CD4-positive, alpha-beta T cell treated with Interleukin-2 at 100 ng/mL for 4 hours (primary cell): Measurements from ENCODE around the gene IVNS1ABP.
"Not testable (repeated sequence)": the region's sequence is repeated elsewhere in the genome, so short reads cannot be mapped to it uniquely, and the experiment has no call there.

ENCODE experiments used
- DNase-seq: peaks from one replicate; pipeline ENCODE4 v3.0.0-alpha.2; 2020; ENCODE audit warnings: low spot score

Gene IVNS1ABP

DNA sequence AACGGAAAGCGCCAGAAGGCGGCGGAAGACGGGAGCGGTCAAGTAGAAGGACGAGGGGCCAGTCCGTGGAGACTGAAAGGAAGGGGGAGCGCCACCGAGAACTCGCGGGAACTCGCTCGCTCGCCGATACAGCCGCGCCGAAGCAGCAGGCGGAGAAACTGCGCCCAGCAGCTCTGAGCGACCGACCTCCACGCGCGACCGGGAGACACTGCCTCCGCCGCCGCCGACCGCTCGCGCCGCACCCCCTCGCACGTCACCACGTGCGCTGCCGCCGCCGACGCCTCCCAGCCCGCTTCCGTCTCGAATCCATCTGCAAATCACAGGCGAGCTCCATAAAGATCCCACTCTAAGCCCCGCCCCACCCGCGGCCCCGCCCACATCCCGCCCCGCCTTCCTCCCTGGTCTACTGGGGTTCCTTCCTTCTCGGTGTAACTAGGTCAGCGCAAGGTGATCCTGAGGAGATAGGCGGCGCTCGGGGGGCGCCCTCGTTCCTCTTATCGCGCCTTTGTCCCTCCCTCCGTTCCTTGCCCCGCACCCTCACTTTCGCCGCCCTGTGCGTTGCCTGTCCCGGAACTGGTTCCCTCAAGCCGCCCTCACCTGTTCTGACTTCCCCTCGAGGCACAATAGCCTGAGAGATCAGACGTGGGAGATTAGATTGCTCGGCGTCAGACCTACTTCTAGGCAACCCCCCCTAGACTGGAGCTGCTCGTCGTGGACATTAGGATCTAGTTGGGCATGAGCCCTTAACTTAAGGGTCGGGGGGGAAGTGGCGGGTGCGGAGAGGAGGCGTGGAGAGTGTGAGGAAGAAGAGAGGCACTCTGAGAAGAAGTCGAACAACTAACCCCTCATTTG is at the start of gene IVNS1ABP:
Gene IVNS1ABP (minus strand): TSS at position 210 of the 852 bp plus-strand sequence. CDS start 7,750 bp downstream, outside the sequence.
- DNase-seq: peak; percentile 97

DNA sequence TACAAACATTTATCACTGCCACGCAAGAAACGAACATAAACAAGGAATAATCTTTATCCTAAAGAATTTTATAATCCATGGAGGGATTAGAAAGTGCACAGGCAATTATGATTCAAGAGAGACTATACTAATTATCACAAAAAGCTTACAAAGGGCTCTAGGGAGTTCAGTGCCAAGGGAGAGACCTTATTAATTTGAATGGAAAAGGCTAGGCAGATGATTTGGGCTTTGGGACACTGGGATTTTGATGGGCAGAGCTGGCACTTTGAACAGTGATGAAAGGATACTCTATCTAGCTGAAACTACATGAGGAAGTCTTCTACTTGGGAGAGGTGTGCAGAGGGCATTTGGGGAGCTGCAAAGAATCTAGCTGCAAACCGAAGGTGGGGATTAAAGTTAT is 48.9 kb upstream of the IVNS1ABP start:
- DNase-seq: no peak

DNA sequence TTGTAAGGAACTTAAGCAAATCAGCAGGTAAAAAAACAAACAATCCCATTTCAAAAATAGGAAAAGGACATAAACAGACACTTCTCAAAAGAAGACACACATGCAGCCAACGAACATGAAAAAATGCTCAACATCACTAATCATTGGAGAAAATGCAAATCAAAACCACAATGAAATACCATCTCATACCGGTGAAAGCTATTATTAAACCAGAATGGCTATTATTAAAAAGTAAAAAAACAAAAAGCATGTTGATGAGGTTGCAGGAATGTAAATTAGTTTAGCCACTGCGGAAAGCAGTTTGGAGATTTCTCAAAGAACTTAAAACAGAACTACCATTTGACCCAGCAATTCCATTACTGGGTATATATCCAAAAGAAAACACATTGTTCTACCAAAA is 47.5 kb upstream of the IVNS1ABP start:
- DNase-seq: not testable (repeated sequence)

DNA sequence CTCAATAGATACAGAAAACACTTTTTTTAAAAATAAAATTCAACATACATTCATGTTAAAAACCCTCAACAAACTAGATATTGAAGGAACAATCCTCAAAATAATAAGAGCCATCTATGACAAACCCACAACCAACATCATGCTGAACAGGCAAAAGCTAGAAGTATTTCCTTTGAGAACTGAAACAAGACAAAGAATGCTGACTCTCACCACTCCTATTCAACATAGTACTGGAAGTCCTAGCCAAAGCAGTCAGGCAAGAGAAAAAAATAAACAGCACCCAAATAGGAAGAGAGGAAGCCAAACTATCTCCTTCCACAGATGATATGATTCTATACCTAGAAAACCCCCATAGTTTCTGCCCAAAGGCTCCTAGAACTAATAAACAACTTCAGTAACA is 46.2 kb upstream of the IVNS1ABP start:
- DNase-seq: no peak

DNA sequence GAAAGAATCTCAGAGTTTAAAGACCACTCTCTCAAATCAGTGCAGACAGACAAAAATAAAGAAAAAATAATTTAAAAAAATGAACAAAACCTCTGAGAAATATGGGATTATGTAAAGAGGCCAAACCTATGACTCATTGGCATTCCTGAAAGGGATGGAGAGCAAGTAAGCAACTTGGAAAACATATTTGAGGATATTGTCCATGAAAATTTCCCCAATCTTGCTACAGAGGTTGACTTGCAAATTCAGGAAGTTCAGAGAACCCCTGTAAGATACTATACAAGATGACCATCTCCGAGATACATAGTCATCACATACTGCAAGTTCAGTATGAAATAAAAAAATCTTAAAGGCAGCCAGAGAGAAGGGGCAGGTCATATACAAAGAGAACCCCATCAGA is 43.7 kb upstream of the IVNS1ABP start:
- no peak for DNase-seq

DNA sequence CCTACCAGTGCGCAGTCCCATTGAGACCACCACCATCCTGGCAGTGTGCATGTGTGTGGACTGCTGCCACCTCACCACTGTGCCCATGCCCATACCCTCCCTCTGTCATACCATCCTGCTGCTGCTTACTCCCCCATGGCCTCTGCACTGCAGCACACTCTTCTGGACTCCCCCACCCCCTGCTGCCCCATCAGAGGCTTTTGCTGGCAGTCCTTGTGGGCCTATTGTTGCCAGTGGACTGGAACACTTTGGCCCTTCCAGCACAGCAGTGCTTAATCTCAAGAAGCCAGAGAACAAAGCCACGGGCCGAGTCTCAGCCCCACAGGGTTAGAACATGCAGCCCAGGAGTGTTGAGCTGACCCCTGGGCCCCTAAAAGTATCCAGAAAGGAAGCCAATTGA is 41.9 kb upstream of the IVNS1ABP start:
- no peak for DNase-seq

DNA sequence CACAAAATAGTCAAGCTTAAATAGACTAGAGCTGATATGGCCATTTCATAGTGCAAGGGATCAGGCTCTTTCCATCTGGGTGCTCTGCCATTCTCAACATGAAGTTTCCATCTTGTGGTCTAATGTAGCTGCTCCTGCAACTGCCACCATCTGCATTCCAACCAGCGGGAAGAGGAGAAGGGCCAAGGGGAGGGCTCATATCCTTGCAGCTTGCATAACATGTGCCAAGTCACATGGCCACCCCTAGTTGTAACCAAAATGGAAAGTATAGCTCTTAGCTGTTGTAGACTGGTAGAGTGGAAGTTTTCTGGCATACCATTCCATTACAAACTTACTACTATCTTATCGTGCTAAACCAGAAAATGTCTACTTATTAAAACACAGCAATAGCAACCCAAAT is 38.9 kb upstream of the IVNS1ABP start:
- DNase-seq: no peak

DNA sequence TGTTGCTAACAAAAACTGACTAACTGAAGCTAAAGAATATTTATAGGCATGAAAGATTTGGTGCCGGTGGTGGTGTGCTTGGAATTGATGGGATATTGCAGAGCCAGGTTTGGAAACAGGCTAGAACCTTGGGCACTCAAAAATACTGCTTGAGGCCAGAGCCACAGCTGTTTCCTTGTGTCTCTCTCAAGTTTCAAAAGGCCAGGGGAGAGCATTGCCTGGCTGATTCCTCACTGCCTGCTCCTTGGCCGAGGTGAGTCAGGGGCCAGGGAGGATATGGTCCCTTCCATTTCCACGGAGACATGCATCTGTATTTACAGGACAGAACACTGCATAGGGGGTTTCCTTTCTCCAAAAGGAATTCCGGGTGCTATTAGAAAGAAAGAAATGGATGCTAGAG is 36.1 kb upstream of the IVNS1ABP start:
- DNase-seq: no peak

DNA sequence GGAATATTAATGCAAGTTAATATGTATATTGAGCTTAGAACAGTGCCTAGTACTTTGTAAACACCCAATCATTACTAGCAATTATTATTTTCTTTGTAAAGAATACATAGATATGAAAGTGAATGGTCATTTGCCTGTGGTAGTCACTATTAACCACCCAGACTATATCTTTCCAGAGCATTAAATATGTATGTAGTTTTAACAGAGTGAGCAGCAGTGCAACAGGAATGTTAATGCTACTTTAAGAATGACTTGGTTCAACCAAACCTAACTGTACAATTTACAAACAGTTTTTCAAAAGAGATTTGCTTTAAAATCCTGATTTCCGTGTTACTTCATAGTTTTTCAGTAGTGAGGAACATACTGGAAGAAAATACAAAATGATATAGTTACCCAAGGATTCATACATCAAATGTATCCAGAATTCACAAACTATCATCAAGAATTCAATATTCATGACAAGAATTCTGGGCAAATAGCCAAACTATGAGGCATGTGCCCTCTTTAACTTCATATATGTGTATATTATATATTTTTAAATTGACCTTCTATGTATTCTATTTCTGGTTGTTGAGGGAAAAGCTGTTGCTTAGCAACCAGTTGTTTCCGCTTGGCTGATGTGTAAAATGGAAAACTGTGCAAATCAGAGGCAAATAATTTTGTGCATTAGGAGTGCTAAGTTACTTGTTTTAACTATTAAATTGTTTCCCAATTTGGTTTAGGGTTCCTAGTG is 34.9 kb upstream of the IVNS1ABP start:
- no peak for DNase-seq

DNA sequence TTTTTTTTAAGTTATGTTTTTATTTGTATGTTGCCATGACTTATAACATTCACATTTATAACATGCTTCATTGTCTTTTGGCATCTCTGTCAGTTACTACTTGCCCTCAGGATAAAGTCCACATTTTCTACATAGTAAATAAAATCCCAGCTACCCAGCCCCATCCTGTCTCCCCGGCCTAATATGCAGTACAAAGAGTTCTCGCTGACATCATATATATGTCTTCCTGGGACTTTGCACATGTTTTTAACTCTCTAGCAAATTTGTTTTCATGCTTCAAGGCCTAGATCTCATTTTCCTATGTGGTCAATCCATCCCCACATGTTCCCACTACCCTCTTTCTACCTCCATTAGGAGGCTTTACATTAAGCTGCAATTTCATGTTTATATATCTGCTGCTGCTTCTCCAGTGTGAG is 33.0 kb upstream of the IVNS1ABP start:
- DNase-seq: no peak

DNA sequence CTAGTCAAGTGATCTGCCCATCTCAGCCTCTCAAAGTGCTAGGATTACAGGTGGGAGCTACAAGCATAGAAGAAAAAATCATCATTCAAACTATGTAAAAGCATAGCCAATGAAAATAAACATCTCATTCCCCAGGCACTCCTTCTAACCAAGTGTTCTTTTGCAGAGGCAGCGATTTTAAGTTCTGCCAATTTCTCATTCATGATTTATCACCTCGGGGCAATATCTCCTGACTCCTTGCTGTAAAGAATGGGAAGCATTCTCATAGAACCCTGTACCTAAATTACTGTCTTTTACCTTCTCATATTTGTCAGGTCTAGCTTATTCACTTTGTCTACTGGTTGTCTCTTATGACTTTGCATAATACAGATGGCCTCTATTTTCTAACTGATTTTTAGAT is 32.5 kb upstream of the IVNS1ABP start:
- DNase-seq: no peak

DNA sequence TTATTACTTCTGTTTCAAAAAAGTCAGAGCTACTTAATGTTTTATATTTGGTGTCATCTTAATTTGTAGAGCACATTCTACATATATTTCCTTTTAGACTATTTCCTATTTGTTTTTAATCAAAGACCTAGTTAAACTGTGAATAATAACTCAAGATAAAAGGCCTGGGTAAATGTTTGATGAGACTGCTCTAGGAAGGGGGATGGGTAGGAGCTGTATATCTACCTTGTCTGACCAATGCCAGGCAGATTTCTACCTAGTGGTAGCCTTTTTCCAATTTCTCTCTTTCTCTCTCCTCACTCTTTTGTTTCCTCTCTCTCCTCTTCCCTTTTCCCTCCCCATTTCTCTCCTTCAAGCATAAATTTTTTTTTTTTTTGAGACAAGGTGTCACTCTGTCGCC is 31.9 kb upstream of the IVNS1ABP start:
- no peak for DNase-seq

DNA sequence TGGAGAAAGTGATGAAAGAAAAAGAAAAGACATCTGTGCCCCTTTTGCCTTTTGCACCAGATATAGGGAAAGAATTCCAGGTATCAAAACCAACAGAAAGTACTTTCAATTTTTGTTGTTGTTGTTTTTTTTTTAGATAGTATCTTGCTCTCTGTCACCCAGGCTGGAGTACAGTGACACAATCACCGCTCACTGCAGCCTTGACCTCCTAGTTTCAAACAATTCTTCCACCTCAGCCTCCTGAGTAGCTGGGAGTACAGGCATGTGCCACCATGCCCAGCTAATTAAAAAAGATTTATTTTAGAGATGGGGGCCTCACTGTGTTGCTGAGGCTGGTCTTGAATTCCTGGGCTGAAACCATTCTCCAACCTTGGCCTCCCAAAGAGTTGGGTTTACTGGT is 31.3 kb upstream of the IVNS1ABP start:
- no peak for DNase-seq

DNA sequence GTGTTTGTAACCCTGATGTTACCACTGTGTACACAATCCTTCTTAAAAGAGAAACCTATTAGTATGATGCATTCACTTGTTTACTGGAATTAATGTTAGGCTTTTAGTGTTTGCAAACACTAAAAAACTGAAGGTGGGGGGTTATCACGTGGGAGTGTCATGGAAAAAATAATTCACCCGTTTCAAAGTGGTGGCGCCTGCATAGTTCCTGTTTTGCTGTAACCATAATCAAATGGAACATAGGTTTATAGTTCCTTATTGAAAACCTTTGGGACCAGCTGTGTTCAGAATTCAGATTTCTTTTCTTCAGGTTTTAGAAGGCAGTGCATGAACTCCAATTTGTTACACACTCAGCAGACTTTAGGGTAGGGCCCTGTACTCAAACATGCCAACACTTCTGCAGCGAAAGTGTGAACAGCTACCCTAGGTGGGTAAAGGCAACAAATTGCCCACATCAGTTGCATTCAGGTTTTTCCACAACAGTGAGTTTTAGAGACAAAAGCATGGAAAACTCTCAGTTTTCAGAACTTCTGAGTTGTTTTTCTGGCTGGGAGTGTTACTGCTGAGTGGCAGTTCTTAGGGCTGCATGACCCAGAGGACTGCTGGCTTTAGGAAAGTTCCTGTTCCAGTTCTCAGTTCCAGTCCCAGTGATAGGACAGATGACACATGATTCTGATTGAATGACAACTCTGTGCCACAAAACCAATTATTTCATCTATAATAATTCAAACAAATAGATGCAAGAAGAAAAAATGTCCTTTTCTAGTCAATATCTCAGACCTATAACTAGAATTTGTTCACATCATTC is 29.1 kb upstream of the IVNS1ABP start:
- DNase-seq: no peak

DNA sequence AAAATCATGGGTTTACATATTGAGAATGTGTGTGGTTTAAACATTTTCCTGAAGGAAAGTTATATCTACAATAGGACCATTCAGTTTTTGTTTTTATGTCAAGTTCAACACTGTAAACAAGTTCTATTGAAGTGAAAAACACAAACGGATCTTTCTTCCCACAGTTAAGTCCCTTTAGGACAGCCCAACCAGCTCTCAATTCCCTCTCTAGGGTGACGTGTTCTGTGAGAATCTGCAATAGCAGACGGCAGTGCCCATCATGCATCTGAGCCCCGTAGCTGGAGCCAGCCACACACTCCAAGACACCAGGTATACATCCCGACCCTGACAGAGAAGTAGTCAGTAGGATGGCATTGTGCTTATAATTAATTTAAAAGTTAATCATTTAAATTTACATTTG is 26.3 kb upstream of the IVNS1ABP start:
- DNase-seq: no peak

DNA sequence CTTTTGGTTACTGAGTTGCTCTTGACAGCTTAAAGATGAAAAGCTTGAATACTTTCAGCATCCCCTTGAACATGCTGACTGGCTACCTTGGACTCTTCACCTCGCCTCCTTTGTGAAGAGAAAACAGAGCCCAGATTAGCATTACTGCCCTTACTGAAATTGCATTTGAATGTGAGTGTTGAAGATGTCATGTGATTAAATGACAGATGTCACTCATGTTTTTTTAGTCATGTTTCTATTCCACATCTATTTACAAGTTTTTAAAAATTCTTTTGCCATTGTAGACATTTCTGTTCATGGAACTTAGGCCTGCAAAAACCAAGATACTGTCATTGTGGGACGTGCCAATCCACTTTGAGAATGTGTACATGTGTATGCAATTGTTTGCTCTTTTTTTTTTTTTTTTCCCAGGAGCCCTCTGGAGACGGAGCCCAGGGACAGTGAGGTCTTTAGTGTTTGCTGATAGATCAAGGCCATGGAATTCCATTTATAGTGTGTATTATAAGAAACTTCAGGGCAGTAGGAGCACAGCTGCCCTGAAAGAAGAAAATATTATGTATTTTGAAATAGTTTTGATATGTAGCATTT is 25.7 kb upstream of the IVNS1ABP start:
- DNase-seq: no peak

DNA sequence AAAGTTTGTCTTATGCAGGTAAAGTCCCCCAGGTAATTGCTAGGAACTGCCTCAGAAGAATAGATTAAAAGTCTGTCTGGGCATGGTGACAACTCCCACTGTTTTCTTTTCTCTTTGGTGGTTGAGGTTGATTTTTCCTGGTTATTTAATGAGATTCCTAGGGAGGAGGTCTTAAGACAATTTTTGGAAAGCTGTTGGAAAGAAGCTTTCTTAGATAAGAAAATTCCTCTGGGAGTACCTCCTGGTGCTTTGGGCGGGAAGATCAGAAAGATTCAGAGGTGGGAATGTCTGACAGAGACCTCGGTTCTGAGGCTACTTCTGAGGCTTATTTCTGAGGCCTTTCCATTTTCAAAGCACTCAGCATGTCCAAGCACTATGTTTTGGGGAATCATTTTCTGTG is 25.0 kb upstream of the IVNS1ABP start:
- DNase-seq: no peak

DNA sequence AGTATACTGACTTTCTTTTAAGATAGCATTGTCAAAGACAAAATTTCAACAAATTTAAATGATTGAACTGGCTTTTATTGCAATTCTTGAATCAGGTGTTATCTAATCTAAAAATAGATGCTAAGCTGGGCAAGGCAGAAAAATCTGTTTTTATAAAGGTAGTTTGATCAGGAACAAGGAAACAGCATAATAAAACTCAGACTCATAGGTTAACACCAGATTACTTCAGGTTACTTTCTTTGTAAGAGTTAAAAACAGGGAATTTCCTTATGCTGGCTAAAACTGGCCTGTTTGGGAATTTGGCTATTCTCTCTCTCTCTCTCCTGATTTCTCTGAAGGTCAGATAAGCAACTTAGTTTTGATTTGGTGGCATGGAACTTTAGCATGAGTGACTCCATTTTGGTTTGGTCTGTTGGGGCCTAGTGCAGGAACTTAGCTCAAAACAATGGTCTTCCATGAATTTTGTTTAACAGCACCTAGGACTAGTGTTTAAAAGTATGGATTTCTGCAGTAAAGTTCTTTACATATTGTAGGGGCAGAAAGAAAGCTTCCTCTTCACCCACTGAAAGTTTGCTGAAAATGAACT is 24.2 kb upstream of the IVNS1ABP start:
- DNase-seq: no peak

DNA sequence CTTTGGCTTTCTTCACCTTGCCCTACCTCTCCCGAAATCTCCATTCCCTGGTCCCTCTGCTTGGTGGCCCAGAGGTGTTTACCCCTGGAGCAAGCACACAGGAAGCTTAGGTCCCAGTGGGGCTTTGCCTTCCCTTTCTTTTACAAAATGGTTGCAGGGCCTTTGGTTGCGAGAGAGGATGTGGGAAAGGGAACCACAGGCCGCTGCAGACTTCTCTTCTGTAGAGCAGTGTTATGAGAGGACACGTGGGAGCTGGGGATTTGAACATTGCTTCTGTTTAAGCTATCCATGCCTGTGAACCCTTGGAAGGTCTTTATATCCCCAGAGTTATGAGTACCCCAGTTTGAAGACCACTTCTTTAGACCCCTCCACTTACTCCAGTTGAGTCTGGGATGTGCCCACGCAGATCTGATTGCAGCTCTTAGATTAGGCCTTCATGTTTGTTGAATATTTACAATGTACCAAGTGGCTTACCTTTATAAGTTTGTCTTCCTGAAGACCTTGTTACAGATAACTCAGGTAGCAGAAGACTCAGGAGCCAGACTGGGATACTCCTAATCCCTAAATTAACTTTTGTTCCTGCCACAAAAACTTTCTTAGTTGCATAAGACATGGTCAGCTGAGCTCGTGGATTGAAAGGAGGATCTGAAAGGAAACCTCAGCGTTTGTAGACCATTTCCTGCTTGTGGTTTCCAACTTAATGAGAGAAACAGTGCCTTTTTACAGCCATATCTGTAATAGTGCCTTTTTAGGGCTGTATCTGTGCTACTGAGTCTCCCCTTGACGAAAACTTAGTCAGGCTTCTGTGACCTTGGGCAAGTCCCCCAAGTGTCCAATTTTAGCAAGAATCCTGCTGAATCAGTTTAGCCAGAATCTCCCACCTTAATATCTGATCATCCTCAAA is 21.9 kb upstream of the IVNS1ABP start:
- peak; percentile 36 for DNase-seq

DNA sequence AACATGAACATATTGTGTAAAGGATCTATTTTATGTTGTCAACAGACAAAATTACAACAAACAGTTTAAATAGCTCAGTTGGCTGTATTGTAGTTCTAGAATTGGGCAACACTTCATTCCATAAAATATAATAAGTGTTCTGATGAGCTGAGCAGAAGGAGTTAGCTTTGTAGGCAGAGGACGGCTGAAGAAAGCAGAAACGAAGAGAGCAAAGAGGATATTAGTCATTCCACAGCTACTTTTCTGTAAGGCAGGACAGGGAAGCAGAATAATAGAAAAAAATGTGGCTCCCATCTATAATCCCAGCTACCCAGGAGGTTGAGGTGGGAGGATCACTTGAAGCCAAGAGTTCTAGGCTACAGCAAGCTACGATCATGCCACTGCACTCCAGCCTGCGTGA is 20.2 kb upstream of the IVNS1ABP start:
- DNase-seq: no peak

DNA sequence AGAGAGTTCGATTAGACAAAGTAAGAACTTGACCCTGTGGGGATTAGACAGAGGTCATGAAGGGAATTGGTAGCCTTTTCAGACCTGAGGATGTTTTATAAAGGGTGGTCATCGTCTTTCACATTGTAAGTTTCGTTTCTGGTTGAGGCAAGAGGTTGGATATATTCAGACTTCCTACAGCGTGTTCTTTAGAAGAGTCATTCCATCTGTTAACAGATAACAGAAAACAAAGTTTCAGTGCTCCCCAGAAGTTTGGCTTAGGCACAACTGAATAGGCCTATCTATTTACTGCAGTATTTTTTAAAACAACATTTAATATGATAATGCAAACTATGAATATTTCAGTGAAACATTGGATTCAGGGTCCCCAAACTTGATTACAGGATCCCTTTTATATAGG is 17.1 kb upstream of the IVNS1ABP start:
- DNase-seq: no peak
